Measurements from ENCODE around the gene MRPS26. TPM values are rescaled to one million over a fixed set of nuclear protein-coding genes. Genes with fewer than 3 reads are reported as not detected.

Gene MRPS26
- total and polyA plus RNA-seq, 2 of the 13 experiments (the other 11 are each of a cell fraction or from before 2014, with no cell fraction given), result 89.8 to 187 TPM

DNA sequence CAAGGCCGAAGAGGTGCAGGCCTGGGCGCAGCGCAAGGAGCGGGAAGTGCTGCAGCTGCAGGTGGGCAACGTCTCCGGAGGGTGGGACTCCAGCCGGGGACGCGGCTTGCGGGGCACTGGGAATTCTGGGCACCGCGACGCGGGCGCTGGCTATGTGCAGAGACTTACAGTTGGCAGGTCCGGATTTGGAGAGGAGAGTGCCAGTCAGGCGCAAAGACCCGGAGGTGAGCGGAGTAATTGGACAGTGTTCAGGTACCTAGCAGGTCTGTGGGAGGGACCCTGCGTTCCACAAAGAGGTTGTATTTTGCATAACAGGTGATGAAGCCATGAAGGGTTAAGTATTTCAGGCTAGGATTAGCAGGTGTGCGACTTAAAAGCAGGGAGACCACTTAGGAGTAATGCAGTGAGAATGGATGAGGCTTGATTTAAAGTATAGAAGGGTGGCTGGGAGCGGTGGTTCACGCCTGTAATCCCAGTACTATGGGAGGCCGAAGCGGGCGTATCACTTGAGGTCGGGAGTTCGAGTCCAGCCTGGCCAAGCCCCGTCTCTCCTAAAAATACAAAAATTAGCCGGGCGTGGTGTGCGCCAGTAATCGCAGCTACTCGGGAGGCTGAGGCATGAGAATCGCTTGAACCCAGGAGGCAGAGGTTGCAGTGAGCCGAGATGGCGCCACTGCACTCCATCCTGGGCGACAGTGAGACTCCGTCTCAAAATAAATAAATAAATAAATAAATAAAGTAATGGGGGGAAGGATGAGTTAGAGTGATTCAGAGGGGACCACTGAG, 1.0 kb downstream of the MRPS26 start (continued):
- TF ChIP-seq ZNF496 (CRISPR knock-in tag; IDR thresholded peaks at IDR 0.05; ENCODE audit: insufficient replicate concordance) (no peak), FOXA1 (IDR thresholded peaks at IDR 0.05) (no peak), FOXA1 (CRISPR knock-in tag; IDR thresholded peaks at IDR 0.05) (no peak), ERF (CRISPR knock-in tag; IDR thresholded peaks at IDR 0.05) (no peak), ZNF747 (CRISPR knock-in tag; IDR thresholded peaks at IDR 0.05; ENCODE audit: borderline replicate concordance) (no peak; the same call in 1 of the 2 replicates), RXRA (CRISPR knock-in tag; IDR thresholded peaks at IDR 0.05) (no peak), ZNF83 (CRISPR knock-in tag; IDR thresholded peaks at IDR 0.05; ENCODE audit: borderline replicate concordance) (no peak), ATF7 (IDR thresholded peaks at IDR 0.05) (no peak), ATF7 (CRISPR knock-in tag; IDR thresholded peaks at IDR 0.05) (no peak), ZNF772 (CRISPR knock-in tag; IDR thresholded peaks at IDR 0.05) (0 out of 2 replicates have a peak, but pooled peaks have one; percentile 12), SMYD3 (CRISPR knock-in tag; IDR thresholded peaks at IDR 0.05) (0 out of 2 replicates have a peak, but pooled peaks have one; percentile 36), DMAP1 (CRISPR knock-in tag; IDR thresholded peaks at IDR 0.05) (no peak), ZNF263 (CRISPR knock-in tag; IDR thresholded peaks at IDR 0.05) (0 out of 2 replicates have a peak, but pooled peaks have one; percentile 4), MTA1 (CRISPR knock-in tag; IDR thresholded peaks at IDR 0.05; ENCODE audit: borderline replicate concordance) (no peak), SRSF4 (IDR thresholded peaks at IDR 0.05; ENCODE audit: low read depth, low read length, poor library complexity, severe bottlenecking) (no peak)
- TF ChIP-seq, protein P1, sequence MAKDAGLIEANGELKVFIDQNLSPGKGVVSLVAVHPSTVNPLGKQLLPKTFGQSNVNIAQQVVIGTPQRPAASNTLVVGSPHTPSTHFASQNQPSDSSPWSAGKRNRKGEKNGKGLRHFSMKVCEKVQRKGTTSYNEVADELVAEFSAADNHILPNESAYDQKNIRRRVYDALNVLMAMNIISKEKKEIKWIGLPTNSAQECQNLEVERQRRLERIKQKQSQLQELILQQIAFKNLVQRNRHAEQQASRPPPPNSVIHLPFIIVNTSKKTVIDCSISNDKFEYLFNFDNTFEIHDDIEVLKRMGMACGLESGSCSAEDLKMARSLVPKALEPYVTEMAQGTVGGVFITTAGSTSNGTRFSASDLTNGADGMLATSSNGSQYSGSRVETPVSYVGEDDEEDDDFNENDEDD (CRISPR knock-in tag; IDR thresholded peaks at IDR 0.05; ENCODE audit: borderline replicate concordance), result no peak
- TF ChIP-seq, protein P2, sequence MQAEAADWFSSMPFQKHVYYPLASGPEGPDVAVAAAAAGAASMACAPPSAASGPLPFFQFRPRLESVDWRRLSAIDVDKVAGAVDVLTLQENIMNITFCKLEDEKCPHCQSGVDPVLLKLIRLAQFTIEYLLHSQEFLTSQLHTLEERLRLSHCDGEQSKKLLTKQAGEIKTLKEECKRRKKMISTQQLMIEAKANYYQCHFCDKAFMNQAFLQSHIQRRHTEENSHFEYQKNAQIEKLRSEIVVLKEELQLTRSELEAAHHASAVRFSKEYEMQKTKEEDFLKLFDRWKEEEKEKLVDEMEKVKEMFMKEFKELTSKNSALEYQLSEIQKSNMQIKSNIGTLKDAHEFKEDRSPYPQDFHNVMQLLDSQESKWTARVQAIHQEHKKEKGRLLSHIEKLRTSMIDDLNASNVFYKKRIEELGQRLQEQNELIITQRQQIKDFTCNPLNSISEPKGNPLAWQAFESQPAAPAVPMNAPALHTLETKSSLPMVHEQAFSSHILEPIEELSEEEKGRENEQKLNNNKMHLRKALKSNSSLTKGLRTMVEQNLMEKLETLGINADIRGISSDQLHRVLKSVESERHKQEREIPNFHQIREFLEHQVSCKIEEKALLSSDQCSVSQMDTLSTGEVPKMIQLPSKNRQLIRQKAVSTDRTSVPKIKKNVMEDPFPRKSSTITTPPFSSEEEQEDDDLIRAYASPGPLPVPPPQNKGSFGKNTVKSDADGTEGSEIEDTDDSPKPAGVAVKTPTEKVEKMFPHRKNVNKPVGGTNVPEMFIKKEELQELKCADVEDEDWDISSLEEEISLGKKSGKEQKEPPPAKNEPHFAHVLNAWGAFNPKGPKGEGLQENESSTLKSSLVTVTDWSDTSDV (CRISPR knock-in tag; IDR thresholded peaks at IDR 0.05), result no peak
- TF ChIP-seq, protein P3, sequence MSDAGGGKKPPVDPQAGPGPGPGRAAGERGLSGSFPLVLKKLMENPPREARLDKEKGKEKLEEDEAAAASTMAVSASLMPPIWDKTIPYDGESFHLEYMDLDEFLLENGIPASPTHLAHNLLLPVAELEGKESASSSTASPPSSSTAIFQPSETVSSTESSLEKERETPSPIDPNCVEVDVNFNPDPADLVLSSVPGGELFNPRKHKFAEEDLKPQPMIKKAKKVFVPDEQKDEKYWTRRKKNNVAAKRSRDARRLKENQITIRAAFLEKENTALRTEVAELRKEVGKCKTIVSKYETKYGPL (CRISPR knock-in tag; IDR thresholded peaks at IDR 0.05), result no peak
- TF ChIP-seq, protein P4, sequence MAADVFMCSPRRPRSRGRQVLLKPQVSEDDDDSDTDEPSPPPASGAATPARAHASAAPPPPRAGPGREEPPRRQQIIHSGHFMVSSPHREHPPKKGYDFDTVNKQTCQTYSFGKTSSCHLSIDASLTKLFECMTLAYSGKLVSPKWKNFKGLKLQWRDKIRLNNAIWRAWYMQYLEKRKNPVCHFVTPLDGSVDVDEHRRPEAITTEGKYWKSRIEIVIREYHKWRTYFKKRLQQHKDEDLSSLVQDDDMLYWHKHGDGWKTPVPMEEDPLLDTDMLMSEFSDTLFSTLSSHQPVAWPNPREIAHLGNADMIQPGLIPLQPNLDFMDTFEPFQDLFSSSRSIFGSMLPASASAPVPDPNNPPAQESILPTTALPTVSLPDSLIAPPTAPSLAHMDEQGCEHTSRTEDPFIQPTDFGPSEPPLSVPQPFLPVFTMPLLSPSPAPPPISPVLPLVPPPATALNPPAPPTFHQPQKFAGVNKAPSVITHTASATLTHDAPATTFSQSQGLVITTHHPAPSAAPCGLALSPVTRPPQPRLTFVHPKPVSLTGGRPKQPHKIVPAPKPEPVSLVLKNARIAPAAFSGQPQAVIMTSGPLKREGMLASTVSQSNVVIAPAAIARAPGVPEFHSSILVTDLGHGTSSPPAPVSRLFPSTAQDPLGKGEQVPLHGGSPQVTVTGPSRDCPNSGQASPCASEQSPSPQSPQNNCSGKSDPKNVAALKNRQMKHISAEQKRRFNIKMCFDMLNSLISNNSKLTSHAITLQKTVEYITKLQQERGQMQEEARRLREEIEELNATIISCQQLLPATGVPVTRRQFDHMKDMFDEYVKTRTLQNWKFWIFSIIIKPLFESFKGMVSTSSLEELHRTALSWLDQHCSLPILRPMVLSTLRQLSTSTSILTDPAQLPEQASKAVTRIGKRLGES (CRISPR knock-in tag; IDR thresholded peaks at IDR 0.05; ENCODE audit: borderline replicate concordance), result no peak
- TF ChIP-seq, protein P5, sequence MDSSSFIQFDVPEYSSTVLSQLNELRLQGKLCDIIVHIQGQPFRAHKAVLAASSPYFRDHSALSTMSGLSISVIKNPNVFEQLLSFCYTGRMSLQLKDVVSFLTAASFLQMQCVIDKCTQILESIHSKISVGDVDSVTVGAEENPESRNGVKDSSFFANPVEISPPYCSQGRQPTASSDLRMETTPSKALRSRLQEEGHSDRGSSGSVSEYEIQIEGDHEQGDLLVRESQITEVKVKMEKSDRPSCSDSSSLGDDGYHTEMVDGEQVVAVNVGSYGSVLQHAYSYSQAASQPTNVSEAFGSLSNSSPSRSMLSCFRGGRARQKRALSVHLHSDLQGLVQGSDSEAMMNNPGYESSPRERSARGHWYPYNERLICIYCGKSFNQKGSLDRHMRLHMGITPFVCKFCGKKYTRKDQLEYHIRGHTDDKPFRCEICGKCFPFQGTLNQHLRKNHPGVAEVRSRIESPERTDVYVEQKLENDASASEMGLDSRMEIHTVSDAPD (CRISPR knock-in tag; IDR thresholded peaks at IDR 0.05), result no peak
